IPS-18c (cell line): ENCODE results near the gene SH2D6.
A peak's percentile ranks its signal among the peaks of the same experiment; 100 is the strongest.
"Not testable (repeated sequence)": the region's sequence is repeated elsewhere in the genome, so short reads cannot be mapped to it uniquely, and the experiment has no call there.

ENCODE experiments used
- H3K4me3 ChIP-seq: 2 replicates; pipeline ENCODE4 v1.7.0; 2013; ENCODE audit warnings: low read depth, mild to moderate bottlenecking, low read length, moderate library complexity; ENCODE audit not compliant: insufficient read depth
- H3K9me3 ChIP-seq: one replicate; pipeline ENCODE4 v1.6.1; 2013; ENCODE audit warnings: mild to moderate bottlenecking, low read length, moderate library complexity; ENCODE audit not compliant: control insufficient read depth, insufficient read depth

The SH2D6 gene

GRCh38 chr2:85395912-85396475 lies 22.5 kb upstream of the SH2D6 start:
- Histone ChIP-seq H3K9me3 (no peaks in the 10 kb centered on the region), H3K4me3 (no peak overlapping the region)

- H3K4me3 ChIP-seq = no peak overlapping the region
- no peaks in the 10 kb centered on the region for H3K9me3 ChIP-seq
Measured at GRCh38 chr2:85396531-85397470, 21.7 kb upstream of the SH2D6 start.

- Histone ChIP-seq H3K4me3 (no peak overlapping the region), H3K9me3 (no peaks in the 10 kb centered on the region)
Measured at GRCh38 chr2:85397925-85398331, 20.6 kb upstream of the SH2D6 start.

- Histone ChIP-seq H3K4me3 (no peak overlapping the region), H3K9me3 (no peaks in the 10 kb centered on the region)
Measured at GRCh38 chr2:85398426-85399182, 19.9 kb upstream of the SH2D6 start.

DNA sequence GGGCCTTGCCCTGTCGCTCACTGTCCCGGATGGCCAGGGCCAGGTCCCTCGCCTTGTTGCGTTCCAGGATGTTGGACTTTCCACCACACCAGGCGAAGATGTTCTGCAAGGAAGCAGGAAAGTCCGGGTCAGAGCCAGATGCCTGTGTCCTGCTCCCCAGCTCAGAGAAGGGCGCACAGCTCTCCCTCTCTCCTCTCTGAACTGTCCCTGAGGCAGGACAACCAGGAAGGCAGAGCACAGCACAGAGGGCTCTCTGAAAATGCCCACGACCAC lies 19.4 kb upstream of the SH2D6 start:
- H3K9me3 ChIP-seq = no peaks in the 10 kb centered on the region
- no peak overlapping the region for H3K4me3 ChIP-seq

DNA sequence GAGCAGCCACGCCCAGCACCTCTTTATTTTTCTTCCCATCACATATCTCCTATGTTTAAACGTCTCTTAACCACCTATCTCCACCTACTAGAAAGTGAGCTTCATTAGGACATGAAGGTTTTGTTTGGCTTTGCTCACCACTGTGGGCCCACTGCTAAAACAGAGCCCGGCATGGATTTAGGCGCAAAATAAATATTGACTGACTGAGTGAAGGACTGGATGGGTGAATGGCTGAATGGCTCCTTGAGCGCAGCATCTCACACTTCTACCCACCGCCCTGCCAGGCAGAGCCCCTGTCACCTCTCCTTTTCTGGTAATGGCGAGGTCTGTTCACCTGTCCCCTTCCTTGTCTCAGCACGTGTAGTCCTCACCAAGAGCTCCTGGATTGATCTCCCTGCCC lies 18.5 kb upstream of the SH2D6 start:
- Histone ChIP-seq H3K9me3 (no peaks in the 10 kb centered on the region), H3K4me3 (no peak overlapping the region)

DNA sequence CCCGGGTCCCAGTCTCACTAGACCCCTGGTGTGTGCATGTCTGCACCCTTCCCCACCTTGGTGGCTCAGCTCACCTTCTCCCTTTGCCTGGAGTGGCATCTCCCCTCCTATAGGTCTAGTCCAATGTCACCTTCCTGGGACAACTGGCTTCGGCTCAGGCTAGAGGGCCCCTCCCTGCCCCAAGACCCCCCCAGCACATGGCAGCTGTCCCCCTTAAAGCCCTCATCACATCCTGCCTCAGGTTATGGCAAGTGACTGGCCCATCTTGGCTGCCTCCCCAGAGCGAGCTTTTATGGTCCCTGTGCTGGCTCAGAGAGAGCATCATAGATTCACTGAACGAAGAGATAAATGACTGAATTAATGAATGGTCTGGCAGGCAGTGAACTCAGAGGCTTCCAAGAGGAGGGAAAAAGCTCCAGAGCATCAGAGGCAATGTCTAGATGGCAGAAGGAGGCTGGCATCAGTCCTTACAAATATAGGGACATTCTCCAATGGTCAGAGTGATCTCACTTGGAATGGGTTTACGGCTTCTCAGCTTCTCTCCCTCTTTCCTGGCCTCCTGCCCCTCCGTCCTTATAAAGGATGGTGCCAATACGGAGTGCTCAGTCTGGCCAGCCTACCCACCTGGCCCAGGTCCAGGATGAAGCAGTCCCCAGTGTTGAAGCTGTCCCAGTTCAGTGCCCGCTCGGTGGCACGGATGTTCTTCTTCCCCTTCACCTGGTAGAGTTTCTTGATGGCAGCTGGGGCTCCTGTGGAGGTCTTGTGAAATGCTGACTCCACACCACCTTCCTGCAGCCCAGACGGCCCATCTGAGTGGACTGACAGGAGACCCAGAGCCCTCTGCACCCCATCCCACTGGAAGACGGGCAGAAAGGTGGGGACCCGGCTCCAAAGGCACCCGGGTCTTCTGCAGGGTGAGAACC lies 17.7 kb upstream of the SH2D6 start:
- Histone ChIP-seq H3K9me3 (no peaks in the 10 kb centered on the region), H3K4me3 (no peak overlapping the region)

DNA sequence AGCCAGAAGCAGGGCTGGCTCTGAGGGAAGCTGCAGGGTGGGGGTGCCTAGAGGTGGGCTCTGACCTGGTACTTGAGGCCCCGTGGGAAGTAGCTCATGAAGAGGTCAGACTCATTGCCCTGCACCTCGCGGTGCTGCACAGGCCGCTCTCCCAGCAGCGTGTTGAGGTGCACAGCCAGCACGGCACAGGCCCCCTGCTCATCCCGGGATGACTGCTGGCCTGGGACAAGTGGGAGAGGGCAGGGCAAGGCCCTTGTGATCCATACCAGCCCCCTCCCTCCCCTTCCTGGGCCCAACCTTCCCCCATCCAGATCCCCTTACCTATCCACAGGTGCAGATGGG lies 17.1 kb upstream of the SH2D6 start:
- H3K9me3 ChIP-seq = no peaks in the 10 kb centered on the region
- H3K4me3 ChIP-seq = no peak overlapping the region

DNA sequence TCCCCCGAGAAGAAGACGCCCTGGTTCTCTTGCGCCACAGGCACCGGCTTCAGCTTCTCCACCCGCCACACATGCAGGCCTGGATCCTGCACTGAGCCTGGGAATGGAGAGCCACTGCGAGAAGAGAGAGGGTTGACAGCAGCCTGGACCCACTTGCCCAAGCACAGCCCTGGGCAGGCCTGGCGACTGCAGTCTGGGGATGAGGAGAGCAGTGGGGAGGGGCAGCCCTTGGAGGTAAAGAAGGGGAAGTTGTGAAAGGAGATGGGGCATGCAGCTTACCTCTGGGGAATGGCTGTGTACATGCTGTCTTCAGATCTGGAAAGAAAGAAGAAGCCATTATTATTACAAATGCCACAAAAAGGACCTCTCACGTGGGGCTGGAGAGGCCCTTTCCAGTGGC lies 16.7 kb upstream of the SH2D6 start:
- Histone ChIP-seq H3K9me3 (no peaks in the 10 kb centered on the region), H3K4me3 (no peak overlapping the region)

DNA sequence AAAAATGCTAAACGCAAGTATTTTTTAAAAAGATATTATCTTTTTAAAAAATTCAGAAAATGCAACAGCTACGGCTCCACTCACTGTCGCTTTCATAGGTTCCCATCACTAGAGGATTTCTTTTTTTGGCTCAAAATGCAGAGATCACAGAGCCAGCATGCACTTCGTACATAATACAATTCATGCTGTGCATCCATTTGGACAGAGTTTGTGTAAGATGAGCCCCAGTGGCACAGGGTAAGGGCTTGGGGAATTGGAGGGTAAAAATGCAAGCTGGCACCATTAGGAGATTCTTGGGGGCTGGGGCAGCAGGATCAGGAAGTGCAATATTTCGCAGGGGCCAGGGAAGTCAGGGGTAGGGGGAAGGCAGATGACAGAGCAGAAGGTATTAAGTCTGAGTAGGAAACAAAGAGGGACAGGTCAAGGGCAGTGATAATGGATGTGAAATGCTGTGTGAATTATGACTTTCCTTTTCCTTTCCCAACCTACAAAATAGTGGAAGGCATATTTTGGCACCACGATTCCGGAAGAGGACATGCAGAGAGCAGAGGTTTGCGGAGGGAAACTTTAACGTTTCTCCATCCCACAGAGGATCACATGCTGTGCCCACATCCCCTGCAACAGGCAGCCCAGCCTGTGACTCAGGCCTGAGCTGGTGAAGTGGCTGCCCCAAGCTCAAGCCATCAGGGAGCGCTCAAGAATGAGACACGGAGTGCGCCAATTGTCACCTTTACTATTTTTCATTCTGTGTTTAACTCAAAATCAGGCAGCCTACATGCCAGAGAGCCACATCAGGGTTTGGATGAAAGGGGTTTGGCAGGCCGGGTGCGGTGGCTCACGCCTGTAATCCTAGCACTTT lies 13.1 kb upstream of the SH2D6 start:
- no peak overlapping the region for H3K4me3 ChIP-seq
- H3K9me3 ChIP-seq = no peaks in the 10 kb centered on the region

GRCh38 chr2:85409845-85410583 lies 8.5 kb upstream of the SH2D6 start, which contains the start of gene CAPG:
Gene CAPG, minus strand, starts transcription at chr2:85410366. Its CDS starts 8,221 bp downstream, at chr2:85402145.
- peak within 1 kb of the TSS; percentile 28; the same call in 1 of the 2 replicates for H3K4me3 ChIP-seq
- H3K9me3 ChIP-seq = no peaks in the 10 kb centered on the region

DNA sequence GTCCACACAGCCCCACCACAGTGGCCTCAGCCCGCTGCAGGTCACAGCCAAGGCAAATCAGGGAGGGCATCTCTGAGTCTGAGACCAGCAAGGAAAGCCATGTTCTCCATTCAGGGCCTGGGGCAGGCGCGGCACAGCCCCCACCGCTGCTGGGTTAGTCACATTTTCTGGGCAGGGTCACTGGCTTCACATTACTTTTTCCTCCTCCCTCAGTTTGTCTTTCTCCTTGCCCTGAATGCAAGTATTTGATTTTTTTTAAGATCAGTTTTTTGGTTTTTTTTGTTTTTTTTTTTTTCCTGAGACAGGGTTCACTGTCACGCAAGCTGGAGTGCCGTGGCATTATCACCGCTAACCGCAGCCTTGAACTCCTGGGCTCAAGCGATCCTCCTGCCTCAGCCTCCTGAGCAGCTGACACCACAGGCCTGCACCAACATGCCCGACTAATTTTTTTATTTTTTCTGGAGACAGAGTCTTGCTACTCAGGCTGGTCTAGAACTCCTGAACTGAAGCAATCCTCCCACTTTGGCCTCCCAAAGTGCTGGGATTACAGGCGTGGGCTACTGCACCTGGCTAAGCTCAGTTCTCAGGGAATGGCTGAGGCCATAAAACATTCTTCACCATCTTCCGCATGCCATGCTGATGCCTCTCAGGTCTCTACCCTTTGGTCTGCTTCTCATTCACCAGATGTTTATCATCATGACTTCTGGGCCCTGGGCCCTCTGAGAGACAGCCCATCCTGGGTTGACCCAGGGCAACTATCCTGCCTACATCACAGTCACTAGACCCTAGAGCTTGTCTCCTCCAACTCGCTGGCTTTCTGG lies 7.7 kb upstream of the SH2D6 start:
- H3K9me3 ChIP-seq = no peaks in the 10 kb centered on the region
- no peak overlapping the region; the same call in 1 of the 2 replicates for H3K4me3 ChIP-seq

DNA sequence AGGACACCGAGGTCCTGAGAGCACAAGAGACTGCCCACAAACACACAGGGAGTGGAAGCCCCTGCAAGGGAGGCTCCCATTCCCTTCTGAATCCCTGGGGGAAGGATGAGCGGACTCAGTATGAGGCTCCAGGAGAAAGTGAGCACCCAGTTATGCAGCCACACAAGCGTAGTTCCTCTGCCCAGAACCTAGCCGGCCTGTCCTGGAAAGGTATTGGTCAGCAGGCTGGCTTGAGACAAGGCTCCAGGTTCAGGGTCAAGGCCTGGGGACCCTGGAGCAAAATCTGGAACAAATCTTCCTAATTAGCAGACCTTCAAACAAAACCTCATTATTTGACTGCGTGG lies 7.1 kb upstream of the SH2D6 start:
- H3K9me3 ChIP-seq = no peaks in the 10 kb centered on the region
- no peak overlapping the region for H3K4me3 ChIP-seq

- no peaks in the 10 kb centered on the region for H3K9me3 ChIP-seq
- H3K4me3 ChIP-seq = peak overlapping the region; percentile 76
Measured at GRCh38 chr2:85413592-85414420, 4.7 kb upstream of the SH2D6 start.

DNA sequence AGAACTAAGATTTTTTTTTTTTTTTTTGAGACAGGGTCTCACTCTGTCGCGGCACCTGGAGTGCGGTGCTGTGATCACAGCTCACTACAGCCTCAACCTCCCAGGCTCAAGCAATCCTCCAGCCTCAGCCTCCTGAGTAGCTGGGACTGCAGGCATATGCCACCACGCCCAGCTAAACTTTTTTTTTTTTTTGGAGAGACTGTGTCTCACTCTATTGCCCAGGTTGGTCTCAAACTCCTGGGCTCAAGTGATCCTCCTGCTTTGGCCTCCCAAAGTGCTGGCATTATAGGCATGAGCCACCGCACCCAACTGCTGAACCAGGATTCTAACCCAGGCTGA lies 4.1 kb upstream of the SH2D6 start:
- H3K4me3 ChIP-seq, H3K9me3 ChIP-seq: not testable (repeated sequence)
